Activated CD8-positive, alpha-beta memory T cell treated with anti-CD3 and anti-CD28 coated beads for 48 hours (primary cell): ENCODE measurements around the gene DAPK2.

Experiments
- DNase-seq, 3 experiments: peaks; one replicate each; pipeline ENCODE4 v3.0.0-alpha.2; 2020; ENCODE audit warnings: low read depth in 2 of 3, low spot score in 2 of 3

Gene DAPK2

DNA sequence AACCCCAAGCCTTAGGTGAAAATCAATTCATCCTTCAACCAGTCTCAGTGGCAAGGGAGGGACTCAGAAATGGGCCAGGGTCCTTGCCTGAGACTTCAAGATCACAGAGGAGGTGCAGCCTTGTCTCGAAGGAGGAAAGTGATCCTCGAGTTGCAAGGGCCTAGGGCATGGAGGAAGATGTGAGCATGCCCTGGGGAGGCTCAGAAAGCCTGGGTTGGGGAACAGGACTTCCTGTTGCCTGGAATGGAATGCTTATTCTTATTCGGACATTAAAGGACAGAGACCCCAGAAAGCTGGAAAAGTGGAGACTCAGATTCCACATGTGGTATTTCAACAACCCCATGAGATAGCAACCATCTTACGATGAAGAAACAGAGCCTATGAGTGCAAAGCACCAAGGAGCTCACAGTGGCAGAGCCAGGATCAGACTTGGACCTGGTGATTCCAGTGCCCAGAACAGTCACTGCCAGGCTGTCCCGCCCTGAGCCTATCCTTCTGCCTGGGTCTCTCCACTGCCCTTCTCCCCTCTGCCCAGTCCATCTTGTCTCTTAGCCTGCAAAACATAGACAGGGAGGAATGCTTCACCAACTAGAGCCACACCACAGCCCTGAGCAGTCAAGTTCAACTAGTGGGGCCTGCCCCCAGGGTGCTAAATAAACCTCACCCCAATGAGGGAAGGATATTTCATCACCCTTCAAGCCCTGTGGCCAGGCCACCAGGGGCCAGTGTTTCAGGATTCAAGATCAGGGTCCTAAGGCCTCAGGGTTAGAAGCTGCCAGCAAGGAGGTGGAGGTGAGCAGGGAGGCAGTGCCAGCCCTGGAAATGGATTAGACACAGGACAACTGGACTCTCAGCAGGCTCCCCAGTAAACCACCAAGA lies 21.9 kb downstream of the DAPK2 start:
- no peak for DNase-seq

DNA sequence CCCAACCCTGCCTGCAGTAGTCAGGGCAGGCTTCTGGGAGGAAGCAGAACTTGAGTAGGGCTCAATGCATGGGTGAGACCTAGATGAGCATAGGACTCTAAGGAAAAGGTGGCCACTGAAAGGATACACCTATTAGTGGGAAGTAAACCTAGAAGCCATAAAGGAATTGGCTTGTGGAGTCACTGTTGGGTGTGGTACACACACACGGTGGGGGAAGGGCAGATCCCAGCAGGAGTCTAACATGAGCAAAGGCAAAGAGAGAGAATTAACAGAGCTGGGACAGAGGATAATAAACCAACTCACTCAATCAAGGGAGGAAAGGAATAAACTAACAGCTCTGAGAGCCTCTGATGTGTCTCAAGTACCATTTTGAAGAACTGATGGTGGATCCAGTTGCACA lies 23.1 kb downstream of the DAPK2 start:
- no peak for DNase-seq

- no peak for DNase-seq
Measured at GRCh38 chr15:64022571-64022970, 23.7 kb downstream of the DAPK2 start.

GRCh38 chr15:64019764-64020163 lies 26.5 kb downstream of the DAPK2 start:
- DNase-seq, result no peak

DNA sequence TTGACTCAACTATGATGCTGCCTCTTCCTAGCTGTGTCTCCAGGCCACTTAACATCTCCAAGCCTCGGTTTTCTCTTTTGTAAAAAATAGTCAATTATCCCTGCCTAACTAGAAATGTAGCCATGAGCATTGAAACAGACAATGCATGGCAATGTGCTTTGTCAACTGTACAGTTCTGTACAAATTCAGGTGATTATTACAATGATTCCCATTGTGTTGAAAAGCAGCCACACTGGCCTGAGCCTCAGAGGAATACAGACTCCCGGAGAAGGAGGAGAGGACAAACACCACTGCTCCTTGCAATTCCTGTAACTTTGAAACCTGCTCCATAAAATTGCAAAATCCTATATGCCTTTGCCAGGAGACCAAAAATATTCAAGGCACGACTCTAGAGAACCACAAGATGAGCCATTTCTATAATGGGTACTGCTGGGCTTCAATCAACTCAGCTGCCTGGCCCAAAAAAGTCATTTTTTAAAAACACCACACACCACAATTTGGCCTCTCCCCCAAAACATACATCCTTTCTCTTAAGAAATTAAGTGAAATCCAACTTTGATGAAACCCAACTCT lies 28.6 kb downstream of the DAPK2 start:
- no peak for DNase-seq

- no peak for DNase-seq
Measured at GRCh38 chr15:64017082-64017588, 29.1 kb downstream of the DAPK2 start.

GRCh38 chr15:64016257-64016656 lies 30.0 kb downstream of the DAPK2 start:
- DNase-seq, result no peak

- DNase-seq, result no peak
Measured at GRCh38 chr15:64014995-64015394, 31.3 kb downstream of the DAPK2 start.

DNA sequence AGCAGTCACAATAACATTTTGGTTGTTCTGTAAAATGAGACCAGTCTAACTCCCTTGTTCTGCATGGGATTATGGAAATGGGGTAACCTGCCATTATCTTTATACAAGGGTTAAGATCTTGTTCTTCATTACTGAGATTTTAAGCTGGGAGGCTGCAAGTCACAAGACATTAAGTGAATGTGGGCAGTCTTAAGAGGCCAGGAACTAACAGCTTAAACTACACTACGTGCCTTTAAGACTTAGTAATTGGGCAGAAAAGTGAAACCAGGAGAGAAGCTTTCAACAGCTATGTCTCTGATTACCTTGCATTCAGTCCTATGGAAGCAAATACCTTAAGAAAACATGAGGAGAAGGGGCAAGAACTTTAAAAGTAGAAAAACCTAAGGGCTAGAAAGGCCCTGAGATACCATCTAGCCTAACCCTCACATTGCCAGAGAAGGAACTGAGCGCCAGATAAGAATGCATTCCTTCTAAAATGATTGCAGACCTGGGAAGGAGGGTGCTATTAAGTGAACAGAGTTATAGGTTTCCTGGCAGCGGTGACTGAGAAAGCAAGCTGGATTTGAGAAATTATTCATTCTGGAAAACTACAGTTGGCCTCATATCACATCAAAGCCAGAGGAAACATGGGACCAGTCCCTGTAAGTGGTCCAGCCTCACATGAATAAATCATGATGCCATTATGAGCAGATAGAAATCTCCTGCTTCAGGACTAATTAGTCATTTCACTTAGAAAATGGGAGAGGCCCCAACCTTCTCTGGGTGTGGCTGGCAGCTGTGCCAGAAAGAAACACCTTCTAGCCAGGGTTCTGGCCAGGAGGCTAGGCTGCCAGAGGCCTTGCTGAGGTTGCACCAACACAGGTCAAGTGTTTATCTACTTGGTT lies 32.9 kb downstream of the DAPK2 start:
- no peak for DNase-seq

DNA sequence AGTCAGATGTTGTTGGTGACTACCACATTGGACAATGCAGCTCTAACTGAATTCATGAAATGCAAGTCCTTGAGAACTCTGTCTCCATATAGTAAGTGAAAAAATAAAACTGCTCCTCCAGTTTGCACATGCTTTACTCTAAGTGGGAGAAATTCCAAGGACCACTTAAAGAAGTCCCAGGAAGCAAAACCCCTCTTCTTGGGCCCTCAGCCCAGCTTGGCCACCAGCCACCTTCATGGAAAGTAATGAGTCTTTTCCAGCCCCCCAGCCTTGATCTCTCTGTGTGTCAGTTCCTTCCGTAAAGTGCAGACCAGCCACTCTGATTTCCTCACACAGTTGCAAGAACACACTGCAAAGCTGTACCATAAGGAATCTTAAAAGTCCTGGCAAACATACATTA lies 34.5 kb downstream of the DAPK2 start:
- no peak for DNase-seq

DNA sequence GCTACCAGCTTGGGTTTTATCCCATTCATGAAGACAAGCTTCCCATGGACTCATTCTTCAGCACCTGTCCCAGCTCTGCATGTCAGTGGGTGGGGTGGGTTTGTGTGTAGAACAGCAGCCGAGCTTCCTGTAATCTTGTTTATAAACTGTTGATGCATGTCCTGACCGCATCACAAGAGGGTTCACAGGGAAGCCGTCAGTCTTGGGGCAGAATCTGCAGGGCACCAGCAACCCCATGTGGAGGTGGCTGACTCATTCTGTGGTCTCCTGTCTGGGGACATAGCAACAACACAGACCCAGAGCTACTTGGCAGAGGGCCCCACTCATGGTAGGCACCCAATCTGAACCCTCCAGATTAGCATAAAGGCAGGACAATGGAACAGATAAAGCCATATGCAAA lies 35.6 kb downstream of the DAPK2 start:
- DNase-seq, result peak; percentile 40 to 64 (median 49)

DNA sequence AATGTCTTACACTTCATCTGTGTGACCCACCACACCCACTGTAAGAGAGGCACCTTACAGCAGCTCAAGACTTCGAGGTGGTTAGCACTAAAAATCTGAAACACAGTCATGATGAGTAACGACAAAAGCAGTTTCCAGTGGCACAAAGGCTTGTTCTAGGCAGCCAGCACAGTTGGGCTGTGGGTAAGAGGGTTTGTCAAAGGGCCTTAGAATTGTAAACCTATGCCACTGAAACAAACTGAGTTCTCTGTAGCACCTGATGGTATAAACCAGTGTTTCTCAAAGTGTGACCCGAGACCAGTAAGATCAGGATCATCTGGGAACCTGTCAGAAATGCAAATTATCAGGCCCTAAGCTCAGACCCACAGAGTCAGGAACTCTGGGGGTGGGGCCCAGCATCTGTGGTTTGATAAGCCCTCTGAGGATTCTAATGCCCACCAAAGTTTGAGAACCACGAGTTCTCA lies 36.5 kb downstream of the DAPK2 start:
- peak in 2 of 3 experiments; percentile 16 to 31 for DNase-seq

- no peak for DNase-seq
Measured at GRCh38 chr15:64009241-64009640, 37.0 kb downstream of the DAPK2 start.

DNA sequence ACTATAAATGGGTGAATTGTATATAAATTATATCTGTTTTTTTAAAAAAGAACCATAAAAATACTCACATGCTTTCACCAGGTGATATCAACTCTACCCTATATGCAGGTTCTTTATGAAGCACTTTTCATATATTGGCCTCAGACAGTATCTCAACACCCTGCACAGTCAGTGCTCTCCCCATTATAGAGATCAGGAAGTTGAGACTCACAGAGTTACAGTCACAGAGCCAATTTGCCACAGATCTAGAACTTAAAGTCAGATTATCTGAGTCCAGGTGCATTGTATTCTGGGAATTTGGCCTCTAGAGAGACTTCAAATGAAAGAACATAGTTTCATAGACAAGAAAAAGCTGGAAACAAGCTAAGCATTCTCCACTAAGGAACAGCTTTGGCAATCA lies 38.1 kb downstream of the DAPK2 start:
- DNase-seq, result no peak

DNA sequence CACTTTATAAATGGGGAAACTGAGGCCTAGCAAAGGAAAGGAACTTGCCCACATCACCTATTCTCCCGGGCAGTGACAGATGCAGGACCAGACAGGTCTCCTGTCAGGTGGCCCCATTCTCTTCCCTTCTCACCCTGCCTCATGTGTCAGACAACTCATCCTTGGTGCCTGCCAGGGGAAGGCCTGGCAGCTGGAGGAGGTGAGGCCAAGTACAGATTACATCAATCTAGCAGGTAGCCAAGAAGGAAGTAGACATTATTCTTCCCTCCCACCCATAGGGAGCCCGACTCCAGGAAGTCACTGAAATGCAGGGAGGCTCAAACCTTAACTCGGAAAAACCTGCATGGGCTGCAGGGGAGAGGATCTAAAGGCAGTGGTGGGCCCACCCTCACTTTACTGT lies 39.6 kb downstream of the DAPK2 start:
- DNase-seq, result no peak

GRCh38 chr15:64004587-64004986 lies 41.7 kb downstream of the DAPK2 start:
- DNase-seq, result no peak

- DNase-seq, result no peak
Measured at GRCh38 chr15:64004056-64004455, 42.2 kb downstream of the DAPK2 start.

- DNase-seq, result no peak
Measured at GRCh38 chr15:64003182-64003581, 43.1 kb downstream of the DAPK2 start.

DNA sequence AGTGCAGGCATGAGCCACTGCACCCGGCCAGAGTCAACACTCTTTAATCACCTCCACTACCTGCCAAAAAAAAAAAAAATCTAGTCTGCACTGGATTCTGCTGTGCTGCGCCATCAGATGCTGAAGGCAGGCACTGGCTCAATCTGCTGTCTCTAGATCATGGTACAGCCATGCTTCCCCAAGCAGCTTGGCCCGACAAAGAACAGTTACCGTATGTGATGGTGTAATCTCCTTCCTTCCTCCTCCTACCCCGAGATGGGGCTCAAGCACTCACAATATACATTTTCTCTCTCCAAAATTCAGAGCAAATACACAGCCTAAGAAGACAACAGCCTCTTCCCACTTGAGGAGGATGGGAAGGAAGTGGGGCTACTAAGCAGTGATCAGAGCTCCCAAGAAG lies 45.1 kb downstream of the DAPK2 start:
- no peak for DNase-seq

DNA sequence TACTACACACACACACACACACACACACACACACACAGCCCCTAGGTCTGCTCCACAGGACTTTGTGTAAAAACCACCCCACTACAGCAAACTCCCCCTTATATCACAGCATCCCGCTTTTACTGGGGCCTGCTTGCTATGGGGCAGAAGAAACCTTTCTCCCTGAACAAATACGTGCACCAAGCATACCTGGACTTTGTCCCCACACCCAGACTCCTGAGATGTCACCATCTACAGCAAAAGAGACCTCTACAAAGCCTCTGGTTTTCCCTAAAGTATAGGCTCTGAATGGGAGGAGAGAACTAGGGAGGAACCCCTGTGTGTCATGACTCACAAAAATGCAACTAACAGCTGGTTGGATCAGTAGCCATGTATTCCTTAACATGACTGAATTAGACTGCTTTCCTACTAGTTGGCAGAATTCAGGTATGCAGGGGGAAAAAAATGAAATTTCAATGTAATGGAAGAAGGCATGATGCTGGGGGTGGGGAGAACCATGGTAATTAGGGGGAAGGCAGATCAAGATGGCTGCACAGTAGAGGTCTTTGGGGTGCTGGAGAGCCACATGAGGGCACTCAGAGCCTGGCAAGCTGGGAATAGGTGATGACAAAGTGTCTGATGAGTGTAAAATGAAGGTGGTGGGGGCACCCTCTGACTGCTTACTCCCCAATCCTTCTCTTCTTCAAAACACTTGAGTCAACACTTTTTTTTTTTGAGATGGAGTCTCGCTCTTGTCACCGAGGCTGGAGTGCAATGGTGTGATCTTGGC lies 45.9 kb downstream of the DAPK2 start:
- DNase-seq, result no peak

DNA sequence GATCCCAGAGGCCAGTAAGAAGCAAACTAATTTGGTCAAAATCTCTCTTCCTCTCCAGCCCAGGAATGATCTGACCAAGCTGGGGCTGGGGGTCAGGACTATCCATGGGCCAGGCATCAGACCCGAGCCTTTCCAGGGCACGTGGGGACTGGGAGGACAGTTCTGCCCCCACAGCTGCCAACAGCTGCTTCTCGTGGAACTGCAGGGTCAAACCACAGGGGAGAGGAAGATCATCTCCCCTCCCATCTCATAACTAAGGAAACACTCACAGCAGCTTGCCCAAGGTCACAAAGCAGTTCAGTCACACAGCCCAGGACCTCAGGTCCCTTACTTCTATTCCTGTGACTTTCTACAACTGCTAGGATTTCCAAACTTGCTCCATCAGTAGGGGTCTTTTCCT lies 47.1 kb downstream of the DAPK2 start:
- DNase-seq, result no peak
